Stimulated activated CD8-positive, alpha-beta memory T cell treated with anti-CD3 and anti-CD28 coated beads, Interleukin-12 subunit alpha, Interleukin-12 subunit beta, amount 100 ng/mL, for 24 hours (primary cell): ENCODE results near the gene MACROD2.

ENCODE experiments used
- DNase-seq: peaks from one replicate; pipeline ENCODE4 v3.0.0-alpha.2; 2020; ENCODE audit errors: extremely low read depth

The MACROD2 gene

GRCh38 chr20:15656124-15656523 is 1660.8 kb downstream of the MACROD2 start:
- DNase-seq: no peak

GRCh38 chr20:15658295-15658694 is 1663.0 kb downstream of the MACROD2 start:
- DNase-seq: no peak

- no peak for DNase-seq
Observed at GRCh38 chr20:15673206-15673605, 1677.9 kb downstream of the MACROD2 start.

GRCh38 chr20:15674253-15675060 is 1679.1 kb downstream of the MACROD2 start:
- DNase-seq: no peak

- no peak for DNase-seq
Observed at GRCh38 chr20:15675061-15675514, 1679.8 kb downstream of the MACROD2 start.

- no peak for DNase-seq
Observed at GRCh38 chr20:15675813-15676484, 1680.6 kb downstream of the MACROD2 start.

- DNase-seq: no peak
Observed at GRCh38 chr20:15676815-15677214, 1681.5 kb downstream of the MACROD2 start.

GRCh38 chr20:15682690-15683089 is 1687.4 kb downstream of the MACROD2 start:
- DNase-seq: no peak

GRCh38 chr20:15692570-15692969 is 1697.3 kb downstream of the MACROD2 start:
- DNase-seq: no peak

GRCh38 chr20:15699431-15700146 is 1704.3 kb downstream of the MACROD2 start:
- no peak for DNase-seq

GRCh38 chr20:15700147-15700765 is 1704.9 kb downstream of the MACROD2 start:
- DNase-seq: no peak

- DNase-seq: no peak
Observed at GRCh38 chr20:15702161-15702560, 1706.8 kb downstream of the MACROD2 start.

GRCh38 chr20:15703171-15703911 is 1708.0 kb downstream of the MACROD2 start:
- no peak for DNase-seq

GRCh38 chr20:15705975-15706374 is 1710.7 kb downstream of the MACROD2 start:
- no peak for DNase-seq

- DNase-seq: no peak
Observed at GRCh38 chr20:15706719-15707118, 1711.4 kb downstream of the MACROD2 start.

GRCh38 chr20:15708984-15709598 is 1713.8 kb downstream of the MACROD2 start:
- DNase-seq: no peak

- DNase-seq: no peak
Observed at GRCh38 chr20:15710636-15711035, 1715.3 kb downstream of the MACROD2 start.

- DNase-seq: no peak
Observed at GRCh38 chr20:15711177-15711576, 1715.9 kb downstream of the MACROD2 start.

GRCh38 chr20:15716256-15716655 is 1720.9 kb downstream of the MACROD2 start:
- DNase-seq: no peak

GRCh38 chr20:15726416-15726815 is 1731.1 kb downstream of the MACROD2 start:
- DNase-seq: no peak

GRCh38 chr20:15734052-15734451 is 1738.7 kb downstream of the MACROD2 start:
- DNase-seq: no peak
